ENCODE data around the gene AGBL4.

Gene AGBL4

GRCh38 chr1:48676376-48676775 lies 1347.4 kb downstream of the AGBL4 start:
- no peak for DNase-seq

DNA sequence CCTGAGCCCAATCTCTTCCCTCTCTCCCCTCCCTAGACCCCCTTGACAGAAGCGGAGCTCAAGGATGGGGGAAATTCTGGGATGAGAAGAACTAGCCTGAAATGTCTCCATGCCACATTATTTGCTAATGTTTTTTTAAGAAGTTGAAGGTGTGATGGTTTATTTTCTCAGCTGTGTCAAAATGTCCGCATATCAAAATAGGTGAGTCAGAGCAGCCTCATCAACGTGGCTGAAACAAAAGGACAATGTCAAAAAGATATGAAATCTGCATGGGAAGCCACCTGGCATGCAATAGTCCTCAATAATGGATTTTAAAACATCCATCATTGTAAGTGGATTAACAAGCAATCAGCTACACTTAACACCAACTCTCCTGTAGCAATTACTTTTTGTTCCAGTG lies 1348.5 kb downstream of the AGBL4 start:
- DNase-seq = no peak

- DNase-seq = no peak
These were observed 1349.1 kb downstream of the AGBL4 start for GRCh38 chr1:48674641-48675040.

DNA sequence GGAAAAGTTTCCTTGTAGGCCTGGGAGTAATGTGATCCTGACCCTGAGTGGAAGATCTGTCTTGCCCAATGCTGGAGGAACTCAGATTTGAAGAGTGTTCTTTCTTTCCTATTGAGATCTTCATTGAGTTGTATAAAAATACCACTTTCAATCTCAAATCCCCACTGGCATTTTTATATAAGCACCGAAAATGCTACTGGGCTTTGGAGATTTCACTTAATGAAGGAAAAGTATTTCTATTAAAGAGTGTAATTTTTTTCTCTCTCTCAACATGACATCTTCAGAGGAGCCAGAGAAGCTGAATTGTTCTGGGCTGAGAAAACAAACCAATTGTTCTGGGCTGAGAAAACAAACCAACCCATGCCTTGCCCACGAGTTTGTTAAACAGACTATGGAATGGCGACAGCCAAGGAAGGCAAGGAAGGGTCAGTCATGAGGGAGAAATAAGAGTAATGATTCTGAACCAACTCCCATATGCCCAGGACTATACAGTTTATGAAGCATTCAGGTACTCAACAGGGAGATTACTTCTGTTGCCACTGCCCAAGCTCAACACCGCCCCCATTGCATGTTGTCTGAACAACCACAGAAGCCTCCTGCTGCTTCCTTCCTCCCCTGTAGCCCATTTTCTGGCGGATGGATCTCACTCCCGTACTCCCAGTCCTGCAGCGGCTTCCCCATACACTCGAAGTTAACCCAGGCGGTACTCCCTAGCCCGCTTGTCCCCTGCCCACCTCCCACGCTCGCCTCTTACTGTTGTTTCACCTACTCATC lies 1350.2 kb downstream of the AGBL4 start:
- no peak for DNase-seq

- DNase-seq = no peak
These were observed 1352.2 kb downstream of the AGBL4 start for GRCh38 chr1:48671578-48671977.

DNA sequence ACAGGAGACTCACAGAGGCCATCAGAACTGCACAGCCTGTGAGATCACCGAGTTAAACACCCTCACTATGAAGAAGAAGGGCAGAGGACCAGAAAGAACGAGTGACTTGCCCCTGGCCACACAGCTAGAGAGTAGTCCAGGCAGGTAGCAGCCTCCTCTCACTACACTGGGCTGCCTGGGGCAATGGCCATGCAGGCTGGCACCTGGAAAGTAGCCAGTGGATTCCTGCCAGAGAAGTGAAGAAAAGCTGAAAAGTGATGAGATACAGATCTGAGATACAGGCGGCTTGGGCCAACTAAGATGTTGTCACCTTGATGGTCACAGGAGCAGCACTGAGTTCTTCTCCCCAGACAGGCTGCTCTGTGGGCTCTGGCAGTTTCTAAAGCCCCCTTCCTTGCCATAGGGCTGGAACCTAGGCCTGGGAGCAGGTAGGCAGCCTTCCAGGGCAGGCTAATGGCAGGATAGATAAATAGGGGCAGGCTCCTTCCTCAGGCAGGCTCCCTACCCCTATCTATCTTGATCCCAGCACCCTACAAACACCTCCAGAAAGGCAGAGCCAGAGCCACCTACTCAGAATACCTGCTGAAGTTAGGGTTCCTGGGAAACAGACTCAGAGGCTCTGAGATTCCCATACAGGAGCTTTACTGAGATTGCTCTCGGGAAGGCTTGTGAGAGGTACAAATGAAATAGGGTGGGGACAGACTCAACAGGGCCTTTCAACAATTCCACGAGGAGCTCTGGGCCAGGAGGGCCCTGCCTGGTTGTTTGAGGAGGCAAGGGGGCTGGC lies 1353.3 kb downstream of the AGBL4 start:
- DNase-seq = no peak

DNA sequence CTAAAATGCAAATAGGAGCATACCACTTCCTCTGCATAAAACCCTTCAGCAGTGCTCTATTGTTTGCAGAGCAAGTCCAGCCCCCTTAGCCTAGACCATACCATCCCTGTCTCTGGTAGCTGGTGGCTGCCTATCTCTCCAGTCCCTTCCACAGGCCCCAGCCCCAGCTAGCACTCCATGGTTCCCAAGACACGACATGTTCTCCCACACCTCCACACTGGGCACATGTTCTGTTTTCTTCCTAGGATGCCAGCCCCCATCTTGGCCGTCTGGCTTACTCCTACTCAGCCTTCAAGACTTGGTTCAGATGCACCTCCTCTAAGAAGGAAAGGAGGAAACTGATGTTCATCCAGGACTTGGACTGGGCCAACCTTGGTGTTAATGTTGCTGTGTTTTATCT lies 1355.4 kb downstream of the AGBL4 start:
- DNase-seq = no peak

GRCh38 chr1:48667782-48668181 lies 1356.0 kb downstream of the AGBL4 start:
- DNase-seq = no peak

DNA sequence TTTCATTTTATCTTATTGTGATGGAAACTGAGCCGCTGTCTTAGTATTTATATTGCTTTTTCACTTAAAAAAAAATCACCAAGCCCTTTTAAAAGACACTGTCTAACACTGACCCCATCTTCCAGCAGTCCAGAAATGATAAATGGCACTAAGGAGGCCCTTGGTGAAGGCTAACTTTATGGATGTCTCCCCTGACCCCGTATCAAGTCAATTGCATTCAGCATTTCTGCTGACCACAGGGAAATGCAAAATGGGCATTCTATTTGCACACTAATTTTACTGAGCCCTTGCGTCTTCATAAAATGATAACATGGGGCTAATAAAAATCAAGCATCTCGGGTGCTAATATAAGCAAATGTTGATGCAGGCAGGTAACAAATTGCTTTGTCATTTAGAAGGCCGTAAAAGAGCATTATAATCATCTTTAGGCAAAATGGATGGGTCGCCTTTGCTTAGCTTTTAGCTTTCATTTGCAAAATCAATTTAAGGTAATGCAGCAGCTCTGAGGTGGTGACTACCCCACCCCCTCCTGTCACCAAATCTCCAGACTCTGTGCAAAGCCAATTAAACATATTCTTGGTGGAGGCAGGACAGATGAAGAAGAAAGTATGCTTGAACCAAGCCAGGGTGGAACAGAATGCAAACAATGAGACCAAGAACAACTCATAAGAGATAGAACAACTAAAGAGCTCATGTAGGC lies 1357.9 kb downstream of the AGBL4 start:
- DNase-seq = no peak

DNA sequence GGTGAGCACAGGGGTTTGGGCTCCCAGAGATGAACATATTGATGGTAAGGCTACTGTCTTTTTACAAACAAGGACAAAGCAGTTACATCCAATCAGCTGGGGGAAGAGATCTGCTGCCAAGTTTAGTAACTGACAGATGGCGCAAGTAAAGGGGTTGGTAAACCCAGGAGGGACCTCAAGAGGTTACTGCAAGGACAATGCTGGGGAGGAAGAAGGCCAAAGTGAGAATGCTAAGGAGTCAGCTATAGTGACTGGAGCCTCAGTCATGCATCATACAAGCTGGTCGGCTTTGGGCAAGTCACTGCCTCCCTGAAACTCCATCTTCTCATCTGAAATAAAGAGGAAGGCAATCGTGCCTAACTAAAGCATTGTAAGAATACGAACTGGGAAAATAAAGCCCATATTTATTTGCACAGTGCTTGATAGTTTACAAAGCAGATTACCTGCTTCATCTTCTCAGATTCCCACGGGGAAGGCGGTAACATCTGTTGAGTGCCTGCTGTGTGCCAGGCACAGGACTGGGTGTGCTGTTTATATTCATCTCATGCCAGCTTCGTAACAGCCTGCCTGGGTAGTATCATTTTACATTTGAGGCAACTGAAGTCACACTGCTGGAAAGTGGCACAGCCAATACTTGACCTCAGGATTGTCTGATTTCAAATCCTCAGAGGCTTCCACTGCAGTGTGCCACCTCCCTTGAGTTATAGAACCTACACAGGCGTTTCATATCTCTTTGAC lies 1361.9 kb downstream of the AGBL4 start:
- no peak for DNase-seq

- no peak for DNase-seq
These were observed 1364.0 kb downstream of the AGBL4 start for GRCh38 chr1:48659801-48660200.

GRCh38 chr1:48657413-48657812 lies 1366.3 kb downstream of the AGBL4 start:
- DNase-seq = no peak

DNA sequence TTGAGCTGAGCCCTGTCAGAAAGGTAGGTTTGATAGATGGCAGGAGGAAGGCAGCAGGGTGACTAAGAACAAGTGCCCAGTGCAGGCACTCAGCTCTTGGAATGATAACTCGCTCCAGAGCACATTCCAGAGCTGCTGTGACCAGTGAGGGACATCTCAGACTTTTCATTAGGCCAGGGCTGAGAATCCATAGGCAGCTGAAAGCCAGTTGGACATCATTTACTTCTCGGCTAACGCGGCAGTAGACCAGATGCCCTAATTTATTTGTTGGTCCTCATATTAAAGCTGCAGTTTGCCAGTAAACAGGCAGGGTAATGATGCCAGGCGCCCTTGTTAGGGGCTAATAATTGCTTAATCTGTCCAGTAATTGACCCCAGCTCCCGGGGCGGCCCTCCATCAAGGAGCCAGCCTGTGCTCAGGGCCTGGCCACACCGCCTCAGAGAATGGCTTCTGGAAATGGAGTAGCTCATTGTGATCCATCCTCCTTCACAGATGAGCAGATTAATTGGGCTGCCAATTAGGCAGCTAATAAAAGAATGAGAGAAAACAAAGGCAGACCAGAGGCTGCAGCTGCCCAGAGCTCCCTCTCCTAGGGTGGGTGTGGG lies 1369.0 kb downstream of the AGBL4 start:
- no peak for DNase-seq

- no peak for DNase-seq
These were observed 1371.4 kb downstream of the AGBL4 start for GRCh38 chr1:48652334-48652733.

- no peak for DNase-seq
These were observed 1373.9 kb downstream of the AGBL4 start for GRCh38 chr1:48649880-48650279.

DNA sequence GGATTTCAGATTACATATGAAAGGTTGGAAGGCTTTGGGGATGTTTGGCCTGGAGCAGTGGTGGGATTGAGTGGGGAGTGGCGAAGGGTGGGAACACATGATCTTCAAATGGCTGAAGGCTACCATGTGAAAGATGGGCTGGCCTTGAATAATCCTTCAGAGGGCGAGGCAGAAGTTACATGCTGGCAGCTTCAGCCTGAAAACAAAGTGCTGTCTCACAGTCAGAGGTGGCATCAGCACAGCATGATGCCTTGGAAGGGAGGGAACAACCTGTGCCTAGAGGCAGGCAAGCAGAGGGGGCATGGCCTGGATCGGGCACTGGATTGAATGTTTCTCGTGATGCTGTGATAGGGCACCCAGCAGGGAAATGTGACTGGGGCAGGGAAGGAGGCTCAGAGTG lies 1377.9 kb downstream of the AGBL4 start:
- no peak for DNase-seq

- DNase-seq = no peak
These were observed 1378.7 kb downstream of the AGBL4 start for GRCh38 chr1:48644905-48645605.

DNA sequence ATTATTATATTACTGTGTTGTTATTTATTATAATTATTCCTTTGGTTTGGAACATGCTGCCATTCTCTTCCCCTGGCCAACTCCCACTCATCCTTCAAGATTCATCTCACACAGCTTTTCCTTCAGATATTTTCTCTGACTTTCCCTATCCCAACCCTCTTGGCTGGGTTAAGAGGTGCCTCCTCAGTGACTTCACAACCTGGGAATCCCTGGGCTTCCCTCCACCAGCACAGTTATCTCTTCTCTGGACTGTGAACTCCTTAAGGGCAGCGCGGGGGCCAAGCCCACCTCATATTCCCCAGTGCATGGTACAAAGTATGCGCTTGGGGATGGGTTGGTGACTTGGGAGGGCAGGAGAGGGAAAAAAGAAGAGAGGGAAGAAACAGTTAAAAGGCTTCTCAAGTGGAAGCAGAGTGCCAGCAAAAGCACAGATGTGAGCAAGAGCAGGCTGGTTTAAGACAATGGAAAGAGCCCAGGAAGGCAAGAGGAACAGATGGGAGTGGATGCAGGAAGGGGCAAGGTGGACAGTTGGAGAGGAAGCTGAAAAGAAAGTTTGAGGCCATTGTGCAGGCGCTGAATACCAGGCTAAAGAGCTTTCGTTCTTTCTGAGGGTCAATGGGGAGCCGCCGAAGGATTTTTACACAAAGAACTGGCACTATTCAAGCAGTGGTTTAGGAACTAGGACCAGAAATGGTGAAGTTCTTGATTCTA lies 1379.4 kb downstream of the AGBL4 start:
- no peak for DNase-seq

DNA sequence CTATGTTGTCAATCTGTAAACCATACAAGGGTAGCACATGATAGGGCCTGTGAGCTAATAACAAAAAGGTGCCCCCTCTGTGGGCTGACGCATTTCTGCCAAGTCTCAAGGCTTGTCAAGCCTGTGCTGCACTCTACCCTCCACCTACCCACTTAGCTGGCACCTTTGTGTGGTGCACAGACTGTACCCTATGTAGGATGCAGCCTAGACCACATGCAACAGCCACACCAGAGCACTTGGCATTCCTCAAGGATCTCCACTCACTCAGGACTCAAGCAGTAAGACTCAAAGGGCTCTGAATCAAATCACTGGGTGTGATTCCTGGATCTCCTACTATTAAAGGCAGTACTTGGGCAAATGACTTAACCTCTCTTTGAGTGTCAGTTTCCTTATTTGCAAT lies 1380.6 kb downstream of the AGBL4 start:
- DNase-seq = no peak

DNA sequence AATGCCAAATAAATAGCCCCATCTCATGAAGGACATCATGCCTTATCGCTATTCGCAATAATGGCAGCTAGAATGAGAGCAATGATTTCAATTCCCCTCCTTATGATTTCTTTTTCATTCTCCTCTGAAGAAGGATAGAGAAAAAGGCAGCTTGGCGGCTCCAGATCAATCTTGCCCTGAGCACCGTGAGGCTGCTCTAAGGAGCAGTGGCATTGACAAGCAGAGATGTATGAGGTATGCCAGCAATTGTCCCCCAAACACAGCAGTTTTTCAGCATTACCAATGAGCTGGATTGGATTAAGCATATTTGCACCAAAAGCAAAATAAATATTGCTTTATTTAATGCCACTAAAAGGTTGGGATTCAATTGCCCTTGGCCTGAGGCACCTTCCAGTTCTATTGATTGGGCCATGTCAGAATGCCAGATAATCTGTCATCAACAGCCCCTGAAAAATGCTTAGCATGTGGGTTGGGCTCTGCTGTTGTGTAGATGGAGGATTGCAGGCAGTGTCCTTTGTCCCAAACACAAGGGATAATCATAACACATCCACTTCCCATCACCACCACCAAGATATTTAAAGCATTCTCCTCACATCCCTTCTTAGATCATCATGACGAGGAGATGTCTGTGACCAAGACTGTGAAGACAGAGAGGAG lies 1382.8 kb downstream of the AGBL4 start:
- no peak for DNase-seq

DNA sequence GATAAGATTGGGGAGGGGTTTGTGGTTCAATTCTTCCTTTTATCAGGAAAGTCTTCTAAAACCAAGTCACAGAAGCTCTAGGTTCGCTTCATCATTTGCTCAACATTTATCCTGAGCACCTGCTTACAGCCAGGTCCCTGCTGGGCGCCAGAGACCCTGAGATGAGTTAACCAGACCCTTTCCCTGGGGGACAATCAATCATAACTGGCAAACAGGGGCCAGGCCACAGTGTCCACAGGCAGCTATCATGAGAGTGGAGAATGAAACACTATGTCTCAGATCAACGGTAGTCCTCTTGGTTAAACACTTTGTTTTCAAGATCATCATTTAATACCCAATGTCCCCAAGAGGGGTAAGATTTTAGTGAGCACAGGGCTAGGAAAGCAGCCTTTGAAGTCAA lies 1393.9 kb downstream of the AGBL4 start:
- DNase-seq = no peak
